Type B pancreatic cell (in vitro differentiated cells): Measurements from ENCODE around the gene PIGW. TPM values are rescaled to one million over a fixed set of nuclear protein-coding genes. Genes with fewer than 3 reads are reported as not detected.

Experiments used
- DNase-seq: peaks from one replicate; pipeline ENCODE4 v3.0.0; 2021; ENCODE audit warnings: mixed read lengths; ENCODE audit not compliant: unreplicated experiment; ENCODE audit errors: extremely low spot score
- H3K27ac Mint-ChIP-seq: 2 replicates; pipeline ENCODE4 v1.8.0; 2021; ENCODE audit warnings: mild to moderate bottlenecking, mixed read lengths
- H3K27me3 Mint-ChIP-seq: 2 replicates; pipeline ENCODE4 v1.8.0; 2021; ENCODE audit warnings: mixed read lengths
- H3K36me3 Mint-ChIP-seq: 2 replicates; pipeline ENCODE4 v1.8.0; 2021; ENCODE audit warnings: mixed read lengths
- H3K4me1 Mint-ChIP-seq: one replicate; pipeline ENCODE4 v1.8.0; 2021; ENCODE audit warnings: mixed read lengths; ENCODE audit not compliant: unreplicated experiment
- H3K4me3 Mint-ChIP-seq: 2 replicates; pipeline ENCODE4 v1.8.0; 2021; ENCODE audit warnings: mild to moderate bottlenecking, mixed read lengths
- H3K9me3 Mint-ChIP-seq: 2 replicates; pipeline ENCODE4 v1.8.0; 2021; ENCODE audit warnings: mixed read lengths
- CTCF ChIP-seq: fragments of 200-600 bp; sonication (generic); conservative IDR thresholded peaks from 2 replicates; pipeline ENCODE4 v1.5.0; 2021; ENCODE audit warnings: antibody characterized with exemption, mild to moderate bottlenecking
- total RNA-seq: library from RNA; stranded (reverse); gene quantifications from 2 replicates; pipeline ENCODE4 v1.2.1, GENCODE V29; 2021; ENCODE audit warnings: low replicate concordance

The PIGW gene
- total RNA-seq, 1 donor from 2014 or later: 13.5 TPM

DNA sequence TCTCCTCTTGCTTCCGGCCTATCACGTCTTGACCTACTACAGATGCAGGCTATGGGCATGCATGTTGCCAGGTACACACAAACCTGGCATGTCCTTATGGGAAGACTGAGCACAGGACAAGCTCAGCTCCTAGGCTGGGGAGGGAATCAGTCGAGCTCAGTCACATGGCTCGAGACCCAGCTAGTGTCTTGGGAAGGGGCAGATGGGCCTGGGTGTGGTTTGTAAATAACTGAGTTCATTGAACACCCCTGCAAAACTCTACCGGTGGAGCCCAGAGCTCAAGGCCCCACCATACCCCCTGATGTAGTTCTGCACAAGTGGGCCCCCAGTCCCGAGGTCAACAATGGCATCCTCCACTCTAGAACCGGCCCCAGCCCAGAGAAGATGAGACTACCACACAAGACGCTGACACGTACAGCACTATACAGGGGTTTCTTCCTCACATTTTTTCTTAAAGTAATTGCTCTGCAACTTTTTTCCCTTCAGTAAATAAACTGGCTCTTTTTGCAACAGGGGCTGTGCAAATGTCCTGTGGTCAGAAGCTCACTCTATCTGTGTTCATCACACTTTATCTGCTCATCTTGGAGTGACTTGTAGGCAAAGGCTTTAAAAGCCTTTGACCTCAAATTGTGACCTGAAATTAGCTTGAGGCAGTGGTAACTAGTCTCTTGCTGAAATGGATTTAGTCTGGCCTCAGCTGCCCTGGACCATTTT is 25.4 kb upstream of the PIGW start:
- Mint-ChIP-seq H3K4me1 (no peaks in the 10 kb centered on the region), H3K27me3 (no peaks in the 10 kb centered on the region), H3K9me3 (no peaks in the 10 kb centered on the region), H3K27ac (no peak overlapping the region), H3K36me3 (no peaks in the 10 kb centered on the region), H3K4me3 (no peak overlapping the region)
- DNase-seq: no peak
- no peak for TF ChIP-seq CTCF

- H3K4me3 Mint-ChIP-seq: no peak overlapping the region
- H3K9me3 Mint-ChIP-seq: no peaks in the 10 kb centered on the region
- TF ChIP-seq CTCF: no peak
- H3K27ac Mint-ChIP-seq: no peak overlapping the region
- peaks cover 5% of the 10 kb centered on the region for H3K36me3 Mint-ChIP-seq
- no peaks in the 10 kb centered on the region for H3K4me1 Mint-ChIP-seq
- no peak for DNase-seq
- no peaks in the 10 kb centered on the region for H3K27me3 Mint-ChIP-seq
These were observed 24.2 kb upstream of the PIGW start for GRCh38 chr17:36510636-36511035.

DNA sequence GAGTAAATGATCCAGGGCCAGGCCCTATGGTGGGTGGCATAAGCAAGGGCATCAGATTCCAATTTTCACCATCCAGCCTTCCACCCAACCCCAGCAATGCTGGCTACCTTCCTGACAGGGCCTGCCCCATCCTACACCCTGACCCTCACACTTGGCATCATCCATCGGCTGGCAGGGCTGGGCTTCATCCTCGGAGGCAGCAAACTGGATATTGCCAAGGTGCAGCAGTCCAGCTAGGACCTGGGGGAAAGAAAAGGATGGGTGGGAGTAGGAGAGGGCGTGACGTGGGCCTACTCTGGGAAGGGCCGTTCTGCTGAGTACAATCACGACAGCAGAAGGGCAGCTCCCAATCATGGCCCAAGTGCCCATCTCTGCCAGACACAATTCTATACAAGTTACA is 23.6 kb upstream of the PIGW start:
- H3K4me1 Mint-ChIP-seq: no peaks in the 10 kb centered on the region
- H3K36me3 Mint-ChIP-seq: peaks cover 5% of the 10 kb centered on the region
- TF ChIP-seq CTCF: no peak
- no peak overlapping the region for H3K27ac Mint-ChIP-seq
- H3K4me3 Mint-ChIP-seq: no peak overlapping the region
- no peak for DNase-seq
- no peaks in the 10 kb centered on the region for H3K9me3 Mint-ChIP-seq
- no peaks in the 10 kb centered on the region for H3K27me3 Mint-ChIP-seq

GRCh38 chr17:36512641-36513040 is 22.1 kb upstream of the PIGW start:
- DNase-seq: no peak
- no peaks in the 10 kb centered on the region for H3K9me3 Mint-ChIP-seq
- H3K27me3 Mint-ChIP-seq: no peaks in the 10 kb centered on the region
- no peak for TF ChIP-seq CTCF
- no peak overlapping the region for H3K27ac Mint-ChIP-seq
- H3K4me3 Mint-ChIP-seq: no peak overlapping the region
- no peaks in the 10 kb centered on the region for H3K4me1 Mint-ChIP-seq
- H3K36me3 Mint-ChIP-seq: peaks cover 5% of the 10 kb centered on the region

DNA sequence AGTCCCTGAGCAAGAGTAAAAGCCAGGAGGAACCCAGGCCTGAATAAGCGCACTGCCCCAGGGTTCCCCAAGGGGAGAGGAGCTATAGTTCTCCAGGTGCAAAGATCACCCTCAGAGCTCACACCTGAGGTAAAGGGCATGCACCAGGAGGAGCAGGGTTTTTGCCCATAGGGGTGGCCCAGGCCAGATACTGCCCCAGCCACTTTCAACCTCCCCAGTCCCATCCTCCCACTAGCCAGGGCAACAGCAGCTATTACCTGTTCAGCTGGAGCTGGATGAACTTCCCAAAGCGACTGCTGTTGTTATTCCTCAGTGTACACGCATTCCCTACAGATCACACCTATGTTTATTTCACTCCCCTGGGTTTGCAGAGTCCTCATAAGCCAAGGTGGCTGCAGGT is 19.9 kb upstream of the PIGW start:
- H3K27ac Mint-ChIP-seq: no peak overlapping the region
- peaks cover 5% of the 10 kb centered on the region for H3K36me3 Mint-ChIP-seq
- no peaks in the 10 kb centered on the region for H3K4me1 Mint-ChIP-seq
- H3K27me3 Mint-ChIP-seq: no peaks in the 10 kb centered on the region
- no peaks in the 10 kb centered on the region for H3K9me3 Mint-ChIP-seq
- no peak overlapping the region for H3K4me3 Mint-ChIP-seq
- no peak for TF ChIP-seq CTCF
- no peak for DNase-seq
